NCI-H748 treated with DMSO at 0.1 percent for 48 hours (cell line): Measurements from ENCODE around the gene UGT1A7.

ENCODE experiments used
- DNase-seq: peaks from one replicate; lab custom pipeline; 2025; lab: John Stamatoyannopoulos, UW

Gene UGT1A7

DNA sequence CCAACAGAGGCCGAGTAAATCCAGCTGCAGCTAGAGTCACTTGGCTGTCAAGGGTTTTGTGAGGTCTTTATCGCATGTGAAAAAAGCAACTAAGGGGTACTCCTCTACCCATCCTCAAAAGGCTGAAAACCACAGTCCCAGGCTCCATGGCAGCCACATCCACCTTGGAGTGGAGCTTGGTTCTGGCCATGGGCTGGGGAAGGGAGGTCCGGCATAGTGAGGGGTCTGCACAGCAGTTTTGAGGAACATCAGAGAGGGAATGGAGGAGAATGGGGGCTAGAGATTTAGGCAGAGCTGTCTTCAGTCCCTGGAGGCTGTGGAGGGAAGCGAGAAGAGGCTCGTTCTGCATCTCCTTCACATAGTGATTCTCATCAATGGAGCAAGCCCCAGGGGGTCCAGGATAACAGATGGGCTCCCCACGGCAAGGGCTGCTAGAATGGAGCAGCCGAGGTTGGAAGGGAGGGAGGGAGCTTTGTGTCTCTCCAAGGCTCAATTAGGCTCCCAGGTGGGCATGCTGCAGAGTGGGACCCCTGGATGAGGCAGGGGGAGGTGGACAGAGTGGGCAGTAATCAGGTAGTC, 117.5 kb downstream of the UGT1A7 start:
- no peak for DNase-seq

- no peak for DNase-seq
Measured at GRCh38 chr2:233799716-233800115, 118.0 kb downstream of the UGT1A7 start.

DNA sequence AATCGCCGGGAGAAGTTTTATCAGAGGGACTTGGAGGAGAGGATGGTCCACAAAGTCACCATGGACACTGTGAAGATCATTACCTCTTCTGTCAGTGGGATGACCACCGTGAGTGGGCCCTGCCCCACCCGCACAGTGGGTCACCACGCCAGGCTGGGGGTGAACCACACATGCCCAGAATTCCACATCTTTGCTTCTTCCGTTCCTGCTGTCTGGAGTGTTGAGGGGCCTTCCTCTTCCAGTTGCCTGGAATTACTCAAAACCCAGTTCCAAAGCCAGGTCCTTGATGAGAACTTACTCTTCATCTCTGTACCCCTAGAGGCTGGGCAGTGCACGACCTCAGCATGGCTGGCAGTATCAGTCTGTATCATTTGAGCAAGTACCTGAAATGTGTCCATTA, 118.5 kb downstream of the UGT1A7 start:
- DNase-seq, result no peak

GRCh38 chr2:233801357-233802131, 119.8 kb downstream of the UGT1A7 start:
- no peak for DNase-seq

- DNase-seq, result no peak
Measured at GRCh38 chr2:233802132-233802815, 120.6 kb downstream of the UGT1A7 start.

- DNase-seq, result no peak
Measured at GRCh38 chr2:233803292-233803911, 121.7 kb downstream of the UGT1A7 start.

DNA sequence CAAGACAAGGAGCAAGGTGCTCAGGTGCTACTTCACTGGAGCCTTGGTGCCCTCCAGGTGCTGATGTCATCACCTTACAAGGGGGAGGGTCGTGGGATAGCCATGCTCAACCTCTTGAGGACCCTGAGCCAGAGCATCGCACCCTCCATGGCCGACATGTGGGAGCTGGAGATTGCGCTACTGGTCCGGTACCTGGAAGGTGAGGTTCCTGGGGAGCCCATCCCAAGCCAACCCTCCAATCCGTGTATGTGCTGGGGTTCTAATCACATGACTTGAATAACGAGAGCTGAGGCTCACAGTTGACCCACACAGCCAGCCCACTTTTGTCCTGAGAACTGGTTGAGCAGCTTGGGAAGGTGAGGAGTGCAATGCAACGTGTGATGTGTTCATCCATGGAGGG, 122.3 kb downstream of the UGT1A7 start:
- no peak for DNase-seq

- DNase-seq, result no peak
Measured at GRCh38 chr2:233807215-233807865, 125.6 kb downstream of the UGT1A7 start.

- no peak for DNase-seq
Measured at GRCh38 chr2:233807966-233808935, 126.5 kb downstream of the UGT1A7 start.

DNA sequence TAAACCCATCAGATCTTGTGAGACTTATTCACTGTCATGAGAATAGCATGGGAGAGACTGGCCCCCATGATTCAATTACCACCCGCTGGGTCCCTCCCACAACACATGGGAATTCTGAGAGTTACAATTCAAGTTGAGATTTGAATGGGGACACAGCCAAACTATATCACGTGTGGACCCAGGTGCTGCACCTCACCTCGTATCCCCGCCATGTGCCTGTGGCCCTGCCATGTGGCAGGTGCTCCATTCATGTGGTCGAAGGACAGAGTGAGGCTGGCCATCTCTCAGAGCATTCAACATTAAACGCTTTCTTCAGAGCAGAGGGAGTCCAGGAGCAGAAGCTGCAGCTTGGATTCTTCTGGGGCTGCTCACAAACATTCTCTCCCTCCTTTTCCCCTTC, 128.7 kb downstream of the UGT1A7 start:
- no peak for DNase-seq

GRCh38 chr2:233811087-233811486, 129.4 kb downstream of the UGT1A7 start:
- DNase-seq, result no peak

DNA sequence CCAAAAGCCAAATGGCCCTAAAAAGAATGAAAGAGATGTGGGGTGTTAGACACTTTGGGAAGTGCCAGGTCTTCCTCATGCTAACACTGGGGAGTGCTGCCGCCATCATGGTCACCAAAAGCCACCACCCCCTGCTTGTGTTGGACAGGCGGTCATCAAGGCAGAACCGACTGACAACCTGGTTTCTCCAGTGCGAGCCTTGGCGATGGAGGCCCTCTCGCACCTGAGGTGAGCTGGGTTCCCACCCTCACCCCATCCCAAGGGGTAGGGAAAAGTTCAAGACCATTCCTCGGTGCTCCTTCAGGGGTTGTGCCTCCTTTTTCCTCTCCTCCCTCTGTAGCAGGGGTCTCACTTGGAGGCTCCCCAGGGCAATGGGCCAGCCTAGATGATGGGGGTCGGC, 130.0 kb downstream of the UGT1A7 start:
- DNase-seq, result no peak

DNA sequence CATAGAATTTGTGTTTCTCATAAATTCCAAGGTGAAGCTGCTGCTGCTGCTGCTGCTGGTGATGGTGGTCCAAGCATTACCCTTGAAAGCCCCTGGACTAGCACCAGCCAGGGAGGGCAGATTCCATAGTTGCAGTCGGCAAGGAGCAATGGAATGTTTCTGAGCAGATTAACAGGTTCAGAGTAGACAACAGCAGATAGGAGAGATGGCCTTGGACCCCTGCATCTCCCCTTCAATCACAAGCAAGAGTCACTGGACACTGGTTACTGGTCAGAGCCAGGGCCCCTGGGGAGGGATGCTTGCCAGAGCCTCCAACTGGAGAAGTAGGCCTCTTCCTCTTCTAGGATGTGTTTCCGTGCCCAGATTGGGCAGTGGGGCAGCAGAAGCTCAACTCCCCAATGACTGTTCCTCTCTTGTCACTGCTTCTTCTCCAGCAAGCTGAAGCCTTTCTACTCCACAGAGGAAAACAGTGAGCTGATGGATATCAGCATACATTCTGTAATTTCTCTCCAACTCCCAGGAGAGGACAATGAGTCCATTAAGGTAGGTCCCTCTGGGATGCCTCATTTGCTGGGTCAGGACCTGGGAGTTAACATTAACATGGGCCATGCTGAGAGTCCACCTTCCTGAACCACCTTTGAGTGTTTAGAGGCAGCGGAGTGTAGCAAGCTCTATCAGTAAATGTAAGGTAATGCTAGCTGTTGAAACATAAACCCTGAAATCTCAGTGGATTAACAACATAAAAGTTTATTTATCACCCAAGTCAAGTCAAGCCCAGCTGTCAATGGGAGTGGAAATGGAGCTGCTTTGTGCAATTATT, 131.7 kb downstream of the UGT1A7 start:
- no peak for DNase-seq

DNA sequence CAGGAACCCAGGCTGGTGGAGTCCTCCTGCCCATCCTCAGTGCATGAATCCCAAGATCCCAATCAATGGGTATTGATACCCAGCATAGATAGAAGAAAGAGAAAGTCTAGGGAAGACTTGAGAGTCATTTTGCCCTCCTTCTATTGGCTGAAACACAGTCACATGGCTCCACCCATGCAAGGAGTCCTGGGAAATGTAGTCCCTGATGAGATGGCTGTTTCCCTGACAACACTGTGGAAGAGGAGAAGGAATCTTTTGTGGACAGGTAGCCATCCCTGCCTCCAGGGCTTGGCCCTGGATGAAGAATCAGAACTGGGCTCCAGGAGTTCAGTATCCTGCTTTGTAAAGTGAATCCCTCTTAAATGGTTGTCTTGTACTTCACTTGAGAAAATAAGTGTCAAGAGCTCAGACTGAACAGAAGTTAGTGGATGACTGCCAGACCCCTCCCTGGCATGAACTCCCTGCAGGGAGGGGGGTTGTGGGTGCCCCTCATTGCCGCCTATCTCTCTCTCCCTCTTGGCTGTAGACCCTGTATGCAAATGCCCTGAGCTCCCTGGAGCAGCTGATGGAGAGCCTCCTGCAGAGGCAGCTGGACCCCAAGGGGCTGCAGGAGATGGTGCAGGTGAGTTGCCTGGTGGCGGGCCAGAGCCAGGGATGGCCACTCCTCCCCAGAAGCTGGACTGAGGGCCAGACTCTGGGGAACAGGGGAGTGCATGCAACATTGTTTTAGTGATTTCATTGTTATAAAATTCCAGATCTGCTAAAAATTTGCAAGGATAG, 132.5 kb downstream of the UGT1A7 start:
- DNase-seq, result no peak

GRCh38 chr2:233815861-233816260, 134.2 kb downstream of the UGT1A7 start:
- DNase-seq, result no peak

DNA sequence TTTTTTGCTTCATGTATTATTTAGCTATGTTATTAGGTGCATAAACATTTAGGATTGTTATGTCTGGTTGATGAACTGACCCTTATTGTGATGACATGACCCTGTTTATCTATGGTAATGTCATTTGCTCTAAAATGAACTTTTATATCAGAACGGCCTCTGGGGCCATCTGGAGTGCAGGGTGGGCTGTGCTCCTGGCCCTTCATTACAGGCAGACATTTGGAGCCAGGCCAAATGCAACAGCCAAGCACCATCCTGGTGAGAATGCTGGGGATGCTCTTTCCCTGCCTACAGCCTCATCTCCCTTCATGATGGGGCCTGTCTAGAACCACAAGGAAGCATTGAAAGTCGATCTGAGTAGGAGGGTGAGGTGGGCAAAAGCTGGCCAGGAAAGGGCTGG, 134.6 kb downstream of the UGT1A7 start:
- no peak for DNase-seq

DNA sequence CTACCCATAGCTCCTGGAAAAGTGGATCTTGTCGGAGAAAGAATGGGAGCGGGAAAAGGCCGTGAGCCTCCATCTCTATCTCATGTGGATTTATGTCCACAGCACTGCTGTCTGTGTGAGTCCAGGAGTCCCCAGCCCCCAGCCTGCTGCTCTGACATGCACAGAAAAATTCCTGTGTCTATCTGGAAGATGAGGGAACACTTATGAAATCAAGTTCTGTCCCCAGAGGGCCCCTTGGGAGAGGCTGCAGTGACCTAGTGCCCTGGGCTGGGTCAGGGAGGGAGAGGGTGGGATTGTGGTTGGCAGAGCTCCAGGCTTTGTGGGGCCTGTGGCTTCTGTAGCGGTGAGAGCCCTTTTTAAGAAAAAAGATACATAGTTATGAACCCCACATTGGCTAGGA, 135.1 kb downstream of the UGT1A7 start:
- DNase-seq, result no peak

DNA sequence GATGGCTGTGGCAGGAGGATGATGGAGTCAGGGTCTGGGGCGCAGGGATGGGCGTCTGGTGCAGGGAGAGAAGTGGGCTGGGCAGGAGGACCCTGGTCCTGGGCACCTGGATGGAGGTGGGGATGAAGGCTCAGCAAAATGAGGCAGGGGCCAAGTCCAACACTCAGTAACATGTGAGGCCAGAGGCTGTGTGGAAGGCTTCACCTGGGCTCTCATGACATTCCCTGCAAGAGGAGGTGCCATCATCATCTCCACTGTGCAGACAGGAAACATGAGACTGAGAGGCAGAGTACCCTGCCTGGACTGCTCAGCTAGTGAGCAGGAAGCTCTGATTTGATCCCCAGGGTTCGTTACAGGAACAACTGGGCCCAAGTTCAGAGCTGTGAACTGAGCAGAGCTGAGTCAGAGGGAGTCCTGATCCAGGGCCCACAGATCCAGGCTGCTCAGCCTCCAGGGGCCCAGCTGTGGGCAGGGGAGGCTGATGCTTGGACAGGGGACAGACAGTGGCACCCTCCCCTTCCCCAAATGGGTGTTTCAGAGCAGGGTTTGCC, 135.7 kb downstream of the UGT1A7 start:
- no peak for DNase-seq

DNA sequence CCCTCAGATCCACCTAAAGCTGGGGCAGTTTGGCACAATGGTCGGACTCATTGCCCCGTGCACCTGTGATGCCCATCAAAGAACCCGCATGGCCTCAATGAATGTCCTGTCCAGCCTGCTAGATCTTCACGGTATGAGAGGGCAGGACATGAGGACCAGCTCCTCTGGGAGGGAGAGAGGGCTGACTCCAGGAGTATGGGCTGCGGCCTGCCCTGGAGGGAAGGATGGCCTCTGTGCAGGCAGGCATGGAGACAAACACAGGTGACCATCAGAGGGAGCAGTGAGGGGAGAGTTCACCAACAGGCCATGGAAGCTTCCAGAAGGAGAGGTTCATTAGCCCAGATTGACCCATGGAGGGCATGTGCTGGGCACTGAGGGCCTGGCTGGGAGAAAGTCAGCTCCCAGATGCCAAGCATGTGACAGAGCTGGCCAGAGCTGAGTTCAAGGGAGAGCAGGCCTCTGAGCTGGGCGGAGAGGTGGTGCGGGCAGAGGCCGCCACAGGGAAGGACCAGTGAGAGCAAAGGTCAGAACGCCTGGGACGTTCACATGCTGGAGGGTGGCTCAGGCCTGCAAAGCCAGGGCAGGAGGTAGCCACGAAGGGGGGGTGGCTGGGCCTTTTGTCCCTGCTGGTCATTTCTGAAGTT, 136.4 kb downstream of the UGT1A7 start:
- no peak for DNase-seq
